OCI-LY1 (cell line): Measurements from ENCODE around the gene NIPA2.

Experiments
- H2AFZ ChIP-seq: fragments of 200-600 bp; sonication (generic), shearing (Covaris generic); 2 replicates; pipeline ENCODE4 v1.6.0; 2014; ENCODE audit warnings: antibody characterized with exemption, mild to moderate bottlenecking, low read length
- H3F3A ChIP-seq: fragments of 200-600 bp; sonication (generic), shearing (Covaris generic); 2 replicates; pipeline ENCODE4 v1.6.0; 2014; ENCODE audit warnings: mild to moderate bottlenecking, antibody characterized with exemption, low read length, moderate library complexity; ENCODE audit not compliant: insufficient read depth
- H3K27ac ChIP-seq: fragments of 200-600 bp; sonication (generic); 2 replicates; pipeline ENCODE4 v1.5.1; 2014; ENCODE audit warnings: low read length, mixed run types, mild to moderate bottlenecking, low read depth; ENCODE audit not compliant: poor library complexity, severe bottlenecking
- H3K27me3 ChIP-seq: fragments of 200-600 bp; sonication (generic); 2 replicates; pipeline ENCODE4 v1.6.0; 2014; ENCODE audit warnings: antibody characterized with exemption, mild to moderate bottlenecking, low read length, moderate library complexity; ENCODE audit not compliant: insufficient read depth
- H3K36me3 ChIP-seq: fragments of 200-600 bp; sonication (generic); 2 replicates; pipeline ENCODE4 v1.6.1; 2014; ENCODE audit warnings: mild to moderate bottlenecking, antibody characterized with exemption, low read length, moderate library complexity, mixed read lengths; ENCODE audit not compliant: insufficient read depth
- H3K4me1 ChIP-seq: fragments of 200-600 bp; sonication (generic); 2 replicates; pipeline ENCODE4 v1.5.1; 2014; ENCODE audit warnings: mild to moderate bottlenecking, low read length, moderate library complexity; ENCODE audit not compliant: insufficient read depth, severe bottlenecking
- H3K4me2 ChIP-seq: fragments of 200-600 bp; sonication (generic), shearing (Covaris generic); 2 replicates; pipeline ENCODE4 v1.6.1; 2014; ENCODE audit warnings: low read length
- H3K4me3 ChIP-seq: fragments of 200-600 bp; sonication (generic); 2 replicates; pipeline ENCODE4 v1.5.1; 2014; ENCODE audit warnings: low read length, low read depth, mild to moderate bottlenecking, mixed read lengths; ENCODE audit not compliant: poor library complexity, severe bottlenecking
- H3K79me2 ChIP-seq: fragments of 200-600 bp; shearing (Covaris generic); 2 replicates; pipeline ENCODE4 v1.6.1; 2016; ENCODE audit warnings: mixed run types, low read length, mixed read lengths; ENCODE audit not compliant: insufficient read depth
- H3K9ac ChIP-seq: fragments of 200-600 bp; sonication (generic), shearing (Covaris generic); 2 replicates; pipeline ENCODE4 v1.6.1; 2014; ENCODE audit warnings: mild to moderate bottlenecking, low read length, mixed read lengths
- H3K9me2 ChIP-seq: fragments of 200-600 bp; sonication (generic), shearing (Covaris generic); 2 replicates; pipeline ENCODE4 v1.6.1; 2014; ENCODE audit warnings: low read depth, mild to moderate bottlenecking, low read length, mixed read lengths
- H3K9me3 ChIP-seq: fragments of 200-600 bp; shearing (Covaris generic); 2 replicates; pipeline ENCODE4 v1.6.1; 2014; ENCODE audit warnings: low read length, mixed read lengths
- H4K20me1 ChIP-seq: fragments of 200-600 bp; sonication (generic), shearing (Covaris generic); 2 replicates; pipeline ENCODE4 v1.6.0; 2016; ENCODE audit warnings: mild to moderate bottlenecking, low read length; ENCODE audit not compliant: insufficient read depth
- CTCF ChIP-seq: fragments of 200-600 bp; sonication (generic), shearing (Covaris generic); IDR thresholded peaks from 2 replicates; pipeline ENCODE4 v1.5.1; 2017; ENCODE audit warnings: mild to moderate bottlenecking, antibody characterized with exemption, low read length, moderate library complexity, mixed read lengths
- EZH2 ChIP-seq: fragments of 200-600 bp; sonication (generic), shearing (Covaris generic); IDR thresholded peaks from 2 replicates; pipeline ENCODE4 v1.8.0; 2017; ENCODE audit warnings: borderline replicate concordance, mixed run types, mild to moderate bottlenecking, antibody characterized with exemption, low read length, moderate library complexity, mixed read lengths

NIPA2 gene

GRCh38 chr15:22867886-22868285 is 29.4 kb downstream of the NIPA2 start:
- TF ChIP-seq EZH2 (no peak), CTCF (no peak)

GRCh38 chr15:22868495-22868894 is 30.0 kb downstream of the NIPA2 start:
- Histone ChIP-seq H3K4me3 (no peak overlapping the region), H3K79me2 (no peaks in the 10 kb centered on the region), H3K27ac (no peak overlapping the region), H3K9me3 (no peaks in the 10 kb centered on the region), H4K20me1 (no peaks in the 10 kb centered on the region), H3K9me2 (no peaks in the 10 kb centered on the region), H2AFZ (no peak overlapping the region), H3K36me3 (peaks cover 54% of the 10 kb centered on the region), H3K4me2 (no peak overlapping the region), H3K27me3 (no peaks in the 10 kb centered on the region), H3K9ac (no peak overlapping the region), H3F3A (no peaks in the 10 kb centered on the region), H3K4me1 (no peaks in the 10 kb centered on the region)
- no peak for TF ChIP-seq CTCF
- TF ChIP-seq EZH2 = no peak

More at GRCh38 chr15:22867886-22868285, 29.4 kb downstream of the NIPA2 start:
- Histone ChIP-seq H3K9me3 (no peaks in the 10 kb centered on the region), H3K36me3 (peaks cover 60% of the 10 kb centered on the region), H2AFZ (no peak overlapping the region), H3K4me1 (no peaks in the 10 kb centered on the region), H3K79me2 (no peaks in the 10 kb centered on the region), H3K4me3 (no peak overlapping the region), H3K27ac (no peak overlapping the region), H3K9me2 (no peaks in the 10 kb centered on the region), H4K20me1 (no peaks in the 10 kb centered on the region), H3K4me2 (no peak overlapping the region), H3K27me3 (no peaks in the 10 kb centered on the region), H3K9ac (no peak overlapping the region), H3F3A (no peaks in the 10 kb centered on the region)

- H3K4me2 ChIP-seq = no peak overlapping the region
- no peaks in the 10 kb centered on the region for H3K9me2 ChIP-seq
- H3K27me3 ChIP-seq = no peaks in the 10 kb centered on the region
- H3K9ac ChIP-seq = no peak overlapping the region
- no peak overlapping the region for H3K27ac ChIP-seq
- no peak overlapping the region for H3K4me3 ChIP-seq
- no peaks in the 10 kb centered on the region for H3K79me2 ChIP-seq
- H3K4me1 ChIP-seq = no peaks in the 10 kb centered on the region
- no peaks in the 10 kb centered on the region for H3F3A ChIP-seq
- no peak for TF ChIP-seq EZH2
- TF ChIP-seq CTCF = no peak
- no peak overlapping the region for H2AFZ ChIP-seq
- H3K36me3 ChIP-seq = peaks cover 49% of the 10 kb centered on the region
- no peaks in the 10 kb centered on the region for H3K9me3 ChIP-seq
- H4K20me1 ChIP-seq = no peaks in the 10 kb centered on the region
Observed at GRCh38 chr15:22868928-22869327, 30.5 kb downstream of the NIPA2 start.
